Liver (tissue), 3 donors: ENCODE results near the gene DNMT3A.

Experiments used
- FOXA2 ChIP-seq: IDR thresholded peaks from 2 replicates; pipeline ENCODE4 v1.6.1; 2016; ENCODE audit warnings: antibody characterized with exemption
- JUND ChIP-seq, 2 donors: IDR thresholded peaks; 2 replicates each; pipeline ENCODE4 v1.6.1; 2016; ENCODE audit warnings: antibody characterized with exemption in 2 of 2
- TF ChIP-seq, protein P1 (sequence below): fragments of 150-350 bp; IDR thresholded peaks from 2 replicates; pipeline ENCODE4 v1.5.1; 2017; ENCODE audit warnings: improper control_type of control experiment, low read depth, low read length; ENCODE audit not compliant: missing input control
- donor health status: healthy.
- donor health status: healthy.

GRCh38 chr2:25385910-25386309, 44.2 kb upstream of the DNMT3A start:
- no peak for TF ChIP-seq FOXA2
- TF ChIP-seq, protein P1, sequence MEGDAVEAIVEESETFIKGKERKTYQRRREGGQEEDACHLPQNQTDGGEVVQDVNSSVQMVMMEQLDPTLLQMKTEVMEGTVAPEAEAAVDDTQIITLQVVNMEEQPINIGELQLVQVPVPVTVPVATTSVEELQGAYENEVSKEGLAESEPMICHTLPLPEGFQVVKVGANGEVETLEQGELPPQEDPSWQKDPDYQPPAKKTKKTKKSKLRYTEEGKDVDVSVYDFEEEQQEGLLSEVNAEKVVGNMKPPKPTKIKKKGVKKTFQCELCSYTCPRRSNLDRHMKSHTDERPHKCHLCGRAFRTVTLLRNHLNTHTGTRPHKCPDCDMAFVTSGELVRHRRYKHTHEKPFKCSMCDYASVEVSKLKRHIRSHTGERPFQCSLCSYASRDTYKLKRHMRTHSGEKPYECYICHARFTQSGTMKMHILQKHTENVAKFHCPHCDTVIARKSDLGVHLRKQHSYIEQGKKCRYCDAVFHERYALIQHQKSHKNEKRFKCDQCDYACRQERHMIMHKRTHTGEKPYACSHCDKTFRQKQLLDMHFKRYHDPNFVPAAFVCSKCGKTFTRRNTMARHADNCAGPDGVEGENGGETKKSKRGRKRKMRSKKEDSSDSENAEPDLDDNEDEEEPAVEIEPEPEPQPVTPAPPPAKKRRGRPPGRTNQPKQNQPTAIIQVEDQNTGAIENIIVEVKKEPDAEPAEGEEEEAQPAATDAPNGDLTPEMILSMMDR = no peak
- no peak for TF ChIP-seq JUND (IDR thresholded peaks at IDR 0.05)
